NCI-H2227 treated with DMSO at 0.1 percent for 48 hours (cell line): Measurements from ENCODE around the gene SUCNR1.
"Not testable (repeated sequence)": the region's sequence is repeated elsewhere in the genome, so short reads cannot be mapped to it uniquely, and the experiment has no call there.

Source experiments
- DNase-seq: peaks from one replicate; lab custom pipeline; 2025; lab: John Stamatoyannopoulos, UW

The SUCNR1 gene

DNA sequence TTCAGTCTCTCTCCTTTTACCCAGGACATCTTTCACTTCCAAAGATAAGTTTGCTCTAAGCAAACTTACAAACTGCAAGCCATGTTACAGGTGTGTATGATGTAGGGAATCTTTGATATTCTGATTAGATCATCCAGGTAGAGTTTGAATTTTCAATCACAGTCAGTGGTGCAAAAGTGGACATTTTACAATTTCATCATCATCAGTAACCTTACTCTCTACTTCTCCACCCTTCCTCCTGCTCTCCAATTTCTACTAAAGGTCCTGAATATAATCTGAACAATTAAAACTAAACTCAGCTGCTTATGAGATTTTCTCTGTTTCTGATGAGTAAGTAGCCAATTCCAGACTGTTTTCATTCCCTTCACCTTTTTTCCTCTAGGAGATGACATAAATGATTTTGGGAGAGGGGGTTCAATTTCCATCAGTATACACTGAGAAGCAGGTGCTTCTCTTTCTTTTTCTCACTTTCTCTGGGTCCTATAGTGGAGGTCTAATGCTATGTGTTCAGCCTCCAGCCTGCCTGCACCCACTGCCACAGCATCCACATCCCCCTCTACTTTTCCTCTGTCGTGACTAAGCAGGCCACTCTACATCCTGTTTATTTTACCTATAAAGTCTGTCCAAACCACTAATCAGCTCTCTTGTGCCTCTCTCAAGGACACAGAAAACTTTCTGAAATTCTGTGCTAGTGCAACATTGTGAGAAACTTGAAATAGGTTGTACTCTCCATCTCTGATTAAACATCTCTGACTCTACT is 27.6 kb downstream of the SUCNR1 start:
- DNase-seq, result no peak

- DNase-seq, result no peak
Measured at GRCh38 chr3:151901644-151902285, 28.3 kb downstream of the SUCNR1 start.

GRCh38 chr3:151903501-151903991 is 30.1 kb downstream of the SUCNR1 start:
- DNase-seq, result no peak

DNA sequence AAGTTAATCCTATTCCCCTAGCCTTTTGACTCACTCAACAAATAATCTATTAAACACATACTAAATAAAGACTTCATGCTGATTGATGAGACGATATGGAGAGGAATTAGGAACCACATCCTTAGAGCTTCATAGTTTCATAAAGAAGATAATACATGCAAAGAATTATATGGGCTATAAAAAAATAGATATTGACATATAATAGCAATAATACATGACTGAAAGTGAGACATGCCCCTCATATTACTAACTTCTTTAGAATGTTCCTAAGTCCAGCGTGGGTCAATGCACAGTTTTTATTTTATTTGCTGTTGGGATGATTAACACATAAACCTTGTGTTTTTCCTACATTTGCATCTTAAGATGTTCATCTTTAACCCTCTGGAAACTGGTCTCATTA is 32.2 kb downstream of the SUCNR1 start:
- DNase-seq, result no peak

- no peak for DNase-seq
Measured at GRCh38 chr3:151906751-151907150, 33.3 kb downstream of the SUCNR1 start.

DNA sequence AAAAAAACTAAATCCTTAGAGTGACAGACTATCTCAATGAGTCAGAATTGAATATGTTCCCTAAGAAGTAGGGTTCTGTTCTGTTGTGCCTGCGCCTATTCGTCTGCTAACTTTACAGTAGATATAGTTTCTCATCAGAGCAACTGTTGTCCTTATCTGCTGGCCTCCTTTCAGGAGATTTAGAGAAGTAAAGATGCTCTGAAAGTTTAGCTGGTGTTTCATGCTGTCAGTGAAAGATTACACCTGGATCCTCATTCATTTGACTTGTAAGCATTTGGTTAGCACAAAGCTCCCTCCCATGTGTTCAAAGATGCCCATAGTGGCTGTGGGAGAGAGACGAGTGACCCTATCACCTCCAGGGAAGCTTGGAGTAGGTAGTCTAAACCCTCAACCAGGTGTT is 35.0 kb downstream of the SUCNR1 start:
- DNase-seq, result no peak

GRCh38 chr3:151909681-151910405 is 36.4 kb downstream of the SUCNR1 start:
- no peak for DNase-seq

- no peak for DNase-seq
Measured at GRCh38 chr3:151911462-151911861, 38.0 kb downstream of the SUCNR1 start.

GRCh38 chr3:151912028-151912427 is 38.6 kb downstream of the SUCNR1 start:
- DNase-seq, result no peak

DNA sequence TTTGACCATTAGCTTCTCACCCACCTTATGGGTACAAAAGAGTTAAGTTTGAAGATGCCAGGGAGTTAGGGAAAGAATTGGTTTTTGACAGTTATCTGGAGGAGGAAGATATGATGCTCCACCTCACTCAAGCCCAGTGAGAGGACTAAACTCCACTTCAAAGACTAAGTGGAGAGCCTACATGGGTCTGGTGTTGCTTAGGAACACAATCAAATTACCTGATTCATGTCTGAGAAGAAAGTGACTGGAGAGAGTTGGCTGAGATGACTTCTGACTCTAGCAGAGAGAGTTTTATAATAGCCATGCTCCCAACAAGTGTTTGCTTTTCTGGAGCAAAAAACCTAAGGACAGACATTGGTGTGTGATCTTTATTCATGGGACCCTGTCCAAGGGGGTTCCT is 43.3 kb downstream of the SUCNR1 start:
- no peak for DNase-seq

GRCh38 chr3:151918253-151919029 is 45.0 kb downstream of the SUCNR1 start:
- peak; percentile 9 for DNase-seq

- DNase-seq, result no peak
Measured at GRCh38 chr3:151919030-151919328, 45.5 kb downstream of the SUCNR1 start.

DNA sequence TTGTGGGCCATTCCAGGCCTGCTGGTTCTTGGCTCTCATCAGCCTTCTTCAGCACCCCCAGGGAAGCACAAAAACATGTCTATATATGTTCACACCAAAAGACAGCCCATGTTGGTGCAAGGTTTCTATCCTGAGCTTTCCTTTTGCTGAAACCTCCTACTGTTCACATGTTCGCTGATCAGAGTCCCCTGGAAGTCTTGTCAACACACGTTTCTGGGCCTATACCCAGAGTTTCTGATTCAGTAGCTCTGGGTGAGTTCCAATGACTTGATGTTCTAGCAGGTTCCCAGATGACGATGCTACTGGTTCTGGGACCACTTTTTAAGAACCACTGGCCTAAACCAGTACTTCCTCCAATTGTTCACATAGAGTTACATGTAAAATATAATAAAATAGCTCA is 46.0 kb downstream of the SUCNR1 start:
- DNase-seq, result no peak

- DNase-seq, result no peak
Measured at GRCh38 chr3:151923901-151924300, 50.5 kb downstream of the SUCNR1 start.

DNA sequence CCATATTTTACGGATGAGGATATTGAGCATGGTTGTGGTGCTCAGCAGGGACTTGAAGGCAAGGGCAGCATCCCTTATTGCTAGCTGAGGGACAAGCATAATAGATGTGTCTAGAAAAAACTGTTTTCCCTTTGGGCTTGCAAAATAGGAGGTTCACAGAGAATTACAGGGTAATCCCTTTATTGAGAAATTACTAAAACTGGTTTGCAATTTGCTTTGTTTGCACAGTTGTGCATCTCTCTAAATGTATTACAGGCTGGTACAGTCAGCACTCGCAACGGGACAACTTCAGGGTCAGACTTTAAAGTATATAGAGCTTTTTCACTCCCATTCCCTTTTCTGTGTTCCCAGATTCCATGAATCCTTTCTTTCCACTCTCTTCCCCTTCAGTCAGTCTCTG is 51.3 kb downstream of the SUCNR1 start:
- no peak for DNase-seq

DNA sequence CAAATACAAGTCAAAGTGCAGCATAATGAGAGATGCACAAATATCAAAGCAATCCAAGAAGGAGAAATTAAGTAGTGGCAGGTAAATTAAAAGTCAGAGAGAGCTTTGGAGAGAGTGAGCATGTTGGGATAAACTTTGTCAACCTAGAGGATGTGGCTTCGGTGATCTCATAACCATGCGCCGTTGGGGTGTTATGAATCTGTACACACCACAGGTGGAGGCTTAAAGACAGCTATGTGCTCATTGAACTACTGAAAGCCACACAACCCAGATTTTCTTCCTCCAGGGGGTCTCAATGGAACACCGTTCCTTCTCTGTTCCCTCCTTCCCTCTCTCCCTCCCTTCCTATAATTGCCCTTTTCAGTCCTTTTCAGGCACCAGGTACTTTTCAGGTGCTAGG is 52.0 kb downstream of the SUCNR1 start:
- DNase-seq, result no peak

GRCh38 chr3:151925876-151926275 is 52.4 kb downstream of the SUCNR1 start:
- no peak for DNase-seq

GRCh38 chr3:151926956-151927355 is 53.5 kb downstream of the SUCNR1 start:
- DNase-seq, result no peak

GRCh38 chr3:151927915-151928525 is 54.6 kb downstream of the SUCNR1 start:
- not testable (repeated sequence) for DNase-seq

DNA sequence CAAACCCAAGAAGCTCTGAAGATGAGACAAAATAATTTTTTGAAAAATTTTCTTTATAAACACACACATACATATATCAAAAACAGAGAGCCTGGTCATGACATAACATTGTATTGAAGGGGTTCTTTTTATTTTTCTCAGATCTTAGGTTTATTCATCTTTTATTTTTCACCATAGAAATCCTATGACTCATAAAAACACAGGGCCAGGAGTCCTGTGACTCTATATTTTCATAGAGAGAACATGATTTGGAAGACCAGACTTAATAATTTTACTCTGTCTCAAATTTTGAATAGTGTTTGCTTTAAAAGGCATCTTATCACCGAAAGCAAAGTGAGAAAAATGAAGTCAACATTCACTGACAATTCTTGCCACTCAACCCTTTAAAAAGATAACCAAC is 57.7 kb downstream of the SUCNR1 start:
- no peak for DNase-seq

DNA sequence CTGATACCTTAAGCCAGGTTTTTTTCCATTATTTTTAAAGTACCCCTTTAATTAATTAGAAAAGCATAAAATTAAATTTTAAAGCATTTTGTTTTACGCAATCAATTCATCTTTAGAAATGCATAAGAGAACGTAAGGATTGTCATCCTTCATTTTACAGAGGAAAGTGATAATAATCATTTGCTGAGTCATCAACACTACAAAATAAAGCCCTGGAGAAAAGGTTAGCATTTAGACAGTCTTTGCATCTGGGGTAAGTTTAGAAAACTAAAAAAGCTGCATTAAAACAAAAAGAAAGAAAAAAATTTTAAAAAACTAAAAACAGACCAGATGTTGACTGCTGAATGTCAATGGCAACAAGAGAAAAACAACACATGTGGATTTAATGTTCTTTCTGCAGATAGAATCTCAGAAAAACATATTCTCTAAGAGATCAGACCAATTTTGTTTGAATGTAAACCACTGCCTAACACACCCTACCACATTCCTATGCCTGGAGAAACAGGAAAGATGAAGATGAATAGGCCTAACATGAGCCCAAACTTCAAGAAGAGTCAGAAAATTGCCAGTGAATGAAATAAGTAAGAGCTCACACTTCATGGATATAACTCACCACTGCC is 59.9 kb downstream of the SUCNR1 start:
- DNase-seq, result no peak
